GM18519 (cell line): ENCODE measurements around the gene IL1RAPL2.

Experiments used
- ATAC-seq: cut with Tn5 transposase; IDR thresholded peaks from one replicate; pipeline ENCODE4 v1.9.1; 2021; ENCODE audit warnings: mild to moderate bottlenecking, moderate library complexity; ENCODE audit not compliant: unreplicated experiment, low FRiP score

Gene IL1RAPL2

GRCh38 chrX:105241056-105241455 is 675.1 kb downstream of the IL1RAPL2 start:
- ATAC-seq, result no peak

- ATAC-seq, result no peak
Observed at GRCh38 chrX:105260291-105261043, 694.5 kb downstream of the IL1RAPL2 start.

- ATAC-seq, result no peak
Observed at GRCh38 chrX:105263171-105263570, 697.2 kb downstream of the IL1RAPL2 start.

- no peak for ATAC-seq
Observed at GRCh38 chrX:105263801-105264200, 697.8 kb downstream of the IL1RAPL2 start.

GRCh38 chrX:105265093-105265492 is 699.1 kb downstream of the IL1RAPL2 start:
- no peak for ATAC-seq

GRCh38 chrX:105266456-105266855 is 700.5 kb downstream of the IL1RAPL2 start:
- no peak for ATAC-seq

GRCh38 chrX:105267167-105267566 is 701.2 kb downstream of the IL1RAPL2 start:
- no peak for ATAC-seq

- no peak for ATAC-seq
Observed at GRCh38 chrX:105269386-105269785, 703.4 kb downstream of the IL1RAPL2 start.

GRCh38 chrX:105273326-105273725 is 707.3 kb downstream of the IL1RAPL2 start:
- ATAC-seq, result no peak

GRCh38 chrX:105274091-105274490 is 708.1 kb downstream of the IL1RAPL2 start:
- ATAC-seq, result no peak

GRCh38 chrX:105277132-105277531 is 711.1 kb downstream of the IL1RAPL2 start:
- no peak for ATAC-seq

- ATAC-seq, result no peak
Observed at GRCh38 chrX:105282077-105282476, 716.1 kb downstream of the IL1RAPL2 start.

GRCh38 chrX:105297041-105297440 is 731.0 kb downstream of the IL1RAPL2 start:
- no peak for ATAC-seq

- no peak for ATAC-seq
Observed at GRCh38 chrX:105299286-105299685, 733.3 kb downstream of the IL1RAPL2 start.

- no peak for ATAC-seq
Observed at GRCh38 chrX:105302246-105302645, 736.2 kb downstream of the IL1RAPL2 start.

GRCh38 chrX:105307762-105308161 is 741.8 kb downstream of the IL1RAPL2 start:
- no peak for ATAC-seq

GRCh38 chrX:105313596-105313995 is 747.6 kb downstream of the IL1RAPL2 start:
- no peak for ATAC-seq

- ATAC-seq, result no peak
Observed at GRCh38 chrX:105314458-105314857, 748.5 kb downstream of the IL1RAPL2 start.

GRCh38 chrX:105315248-105315647 is 749.2 kb downstream of the IL1RAPL2 start:
- no peak for ATAC-seq

GRCh38 chrX:105317117-105317516 is 751.1 kb downstream of the IL1RAPL2 start:
- no peak for ATAC-seq

GRCh38 chrX:105323928-105324327 is 757.9 kb downstream of the IL1RAPL2 start:
- no peak for ATAC-seq

- no peak for ATAC-seq
Observed at GRCh38 chrX:105328773-105329172, 762.8 kb downstream of the IL1RAPL2 start.

GRCh38 chrX:105331244-105331643 is 765.2 kb downstream of the IL1RAPL2 start:
- ATAC-seq, result no peak
